Fibroblast of lung (primary cell): Measurements from ENCODE around the gene SLC6A12. TPM values are rescaled to one million over a fixed set of nuclear protein-coding genes. Genes with fewer than 3 reads are reported as not detected.

ENCODE experiments used
- DNase-seq, 2 donors: peaks; one replicate each; pipeline versions ENCODE4 v3.0.0 to v3.0.0-alpha.2; 2010; ENCODE audit warnings: low read depth in 2 of 2
- H2AFZ ChIP-seq: 2 replicates; pipeline ENCODE4 v1.5.1; 2012; ENCODE audit warnings: low read length, control low read depth, inconsistent platforms
- H3K27ac ChIP-seq: 2 replicates; pipeline ENCODE4 v1.5.1; 2011; ENCODE audit warnings: low read length, control low read depth; ENCODE audit not compliant: insufficient read depth
- H3K27me3 ChIP-seq: 2 replicates; pipeline ENCODE4 v1.5.1; 2011; ENCODE audit warnings: mild to moderate bottlenecking, low read length; ENCODE audit not compliant: control insufficient read depth, insufficient read depth
- H3K36me3 ChIP-seq: 2 replicates; pipeline ENCODE4 v1.5.1; 2011; ENCODE audit warnings: low read length; ENCODE audit not compliant: control insufficient read depth, insufficient read depth
- H3K4me1 ChIP-seq: 2 replicates; pipeline ENCODE4 v1.5.1; 2011; ENCODE audit warnings: low read length; ENCODE audit not compliant: control insufficient read depth, insufficient read depth; ENCODE audit errors: extremely low read depth
- H3K4me2 ChIP-seq: 2 replicates; pipeline ENCODE4 v1.5.1; 2011; ENCODE audit warnings: low read length, control low read depth; ENCODE audit not compliant: insufficient read depth; ENCODE audit errors: extremely low read depth
- H3K4me3 ChIP-seq, 4 experiments: fragments of 200-600 bp in 1 of 4; sonication (generic) in 1 of 4; replicated peaks in 1 of 4; 2 replicates each; pipeline ENCODE4 v1.5.1; 2011 to 2016; ENCODE audit warnings: low read length in 4 of 4, low read depth in 3 of 4, mild to moderate bottlenecking in 3 of 4, control low read depth in 2 of 4, inconsistent platforms in 1 of 4, mixed read lengths in 1 of 4; ENCODE audit not compliant: insufficient read depth in 1 of 4; ENCODE audit errors: control extremely low read depth in 1 of 4
- H3K79me2 ChIP-seq: 2 replicates; pipeline ENCODE4 v1.5.1; 2012; ENCODE audit warnings: mild to moderate bottlenecking, low read length, inconsistent platforms; ENCODE audit not compliant: control insufficient read depth, insufficient read depth
- H3K9ac ChIP-seq: 2 replicates; pipeline ENCODE4 v1.5.1; 2011; ENCODE audit warnings: mild to moderate bottlenecking, low read length, control low read depth; ENCODE audit not compliant: insufficient read depth
- H3K9me3 ChIP-seq: 2 replicates; pipeline ENCODE4 v1.5.1; 2012; ENCODE audit warnings: low read depth, low read length; ENCODE audit not compliant: control insufficient read depth, insufficient read depth
- H4K20me1 ChIP-seq: 2 replicates; pipeline ENCODE4 v1.5.1; 2011; ENCODE audit warnings: low read length; ENCODE audit not compliant: control insufficient read depth, insufficient read depth; ENCODE audit errors: extremely low read depth
- CTCF ChIP-seq, 2 donors: IDR thresholded peaks in 1 of 2; conservative IDR thresholded peaks in 1 of 2; 1 replicate in 1 of 2; 2 replicates in 1 of 2; pipeline ENCODE4 v1.5.1; 2011 to 2012; ENCODE audit warnings: low read length in 2 of 2, control low read depth in 1 of 2, inconsistent platforms in 1 of 2, low read depth in 1 of 2, mild to moderate bottlenecking in 1 of 2
- EZH2 ChIP-seq: IDR thresholded peaks from 2 replicates; pipeline ENCODE4 v1.5.1; 2012; ENCODE audit warnings: low read length, control low read depth, mild to moderate bottlenecking; ENCODE audit errors: missing control alignments
- polyA plus RNA-seq, 2 donors: library from polyadenylated mRNA; depleted of rRNA in 1 of 2; stranded (reverse) in 1 of 2; unstranded in 1 of 2; fragments of >200 nt; gene quantifications; 2 replicates each; pipeline ENCODE4 v1.2.1, GENCODE V29; 2011 to 2012; ENCODE audit warnings: missing spikeins in 1 of 2
- total RNA-seq: library from RNA; depleted of rRNA; stranded (reverse); fragments of >200 nt; gene quantifications from 2 replicates; pipeline ENCODE4 v1.2.1, GENCODE V29; 2014

The SLC6A12 gene
- total and polyA plus RNA-seq, 2 donors (not counting 1 experiment from before 2014, with no cell fraction given), result not detected

GRCh38 chr12:165862-166368 lies 48.0 kb downstream of the SLC6A12 start:
- Histone ChIP-seq H2AFZ (no peak overlapping the region), H3K79me2 (no peaks in the 10 kb centered on the region), H3K9ac (no peak overlapping the region)

GRCh38 chr12:164207-164606 lies 49.8 kb downstream of the SLC6A12 start:
- no peak overlapping the region for H3K4me2 ChIP-seq
- no peak for TF ChIP-seq EZH2
- no peak for TF ChIP-seq CTCF (conservative IDR thresholded peaks at IDR 0.05 in 1 of 2, IDR thresholded peaks at IDR 0.05 in 1 of 2; ENCODE audit: low read depth in 1 of 2, low read length in 2 of 2)
- H3K9me3 ChIP-seq, result no peaks in the 10 kb centered on the region
- H3K9ac ChIP-seq, result no peak overlapping the region
- H3K79me2 ChIP-seq, result no peaks in the 10 kb centered on the region
- H3K27ac ChIP-seq, result no peak overlapping the region
- no peaks in the 10 kb centered on the region for H3K36me3 ChIP-seq
- peaks cover 9% of the 10 kb centered on the region for H3K27me3 ChIP-seq
- H2AFZ ChIP-seq, result no peak overlapping the region
- no peaks in the 10 kb centered on the region for H3K4me1 ChIP-seq
- DNase-seq, result no peak
- H3K4me3 ChIP-seq, result no peak overlapping the region
- H4K20me1 ChIP-seq, result no peaks in the 10 kb centered on the region

More at GRCh38 chr12:165862-166368, 48.0 kb downstream of the SLC6A12 start:
- TF ChIP-seq CTCF (conservative IDR thresholded peaks at IDR 0.05 in 1 of 2, IDR thresholded peaks at IDR 0.05 in 1 of 2; ENCODE audit: low read depth in 1 of 2, low read length in 2 of 2), result no peak
- TF ChIP-seq EZH2, result no peak
- Histone ChIP-seq H3K9me3 (no peaks in the 10 kb centered on the region), H3K4me2 (no peak overlapping the region), H3K4me3 (no peak overlapping the region), H3K27ac (no peak overlapping the region), H3K36me3 (no peaks in the 10 kb centered on the region), H3K27me3 (peaks cover 7% of the 10 kb centered on the region), H3K4me1 (no peaks in the 10 kb centered on the region), H4K20me1 (no peaks in the 10 kb centered on the region)
- no peak for DNase-seq

- TF ChIP-seq EZH2 (no peak), CTCF (conservative IDR thresholded peaks at IDR 0.05 in 1 of 2, IDR thresholded peaks at IDR 0.05 in 1 of 2; ENCODE audit: low read depth in 1 of 2, low read length in 2 of 2) (no peak)
- no peak overlapping the region for H3K4me3 ChIP-seq
- no peaks in the 10 kb centered on the region for H3K9me3 ChIP-seq
- no peaks in the 10 kb centered on the region for H3K79me2 ChIP-seq
- H3K4me1 ChIP-seq, result no peaks in the 10 kb centered on the region
- H2AFZ ChIP-seq, result no peak overlapping the region
- no peak overlapping the region for H3K27ac ChIP-seq
- H3K36me3 ChIP-seq, result no peaks in the 10 kb centered on the region
- peaks cover 9% of the 10 kb centered on the region for H3K27me3 ChIP-seq
- no peak overlapping the region for H3K9ac ChIP-seq
- no peak overlapping the region for H3K4me2 ChIP-seq
- no peaks in the 10 kb centered on the region for H4K20me1 ChIP-seq
- no peak for DNase-seq
These were observed 50.5 kb downstream of the SLC6A12 start for GRCh38 chr12:163406-163986.
